GM12864 (cell line): ENCODE results near the gene TMOD1.
A peak's percentile ranks its signal among the peaks of the same experiment; 100 is the strongest.

Source experiments
- DNase-seq: peaks from one replicate; pipeline ENCODE4 v3.0.0-alpha.2; 2011; ENCODE audit warnings: low read depth
- H3K4me3 ChIP-seq: 2 replicates; pipeline ENCODE4 v1.5.1; 2011; ENCODE audit warnings: mild to moderate bottlenecking, low read depth, low read length, control low read depth
- TF ChIP-seq, protein P1 (sequence below): IDR thresholded peaks from 2 replicates; pipeline ENCODE4 v1.5.1; 2011; ENCODE audit warnings: low read depth, mild to moderate bottlenecking, moderate library complexity, low read length, control low read depth, inconsistent platforms; ENCODE audit errors: missing control alignments

The TMOD1 gene

DNA sequence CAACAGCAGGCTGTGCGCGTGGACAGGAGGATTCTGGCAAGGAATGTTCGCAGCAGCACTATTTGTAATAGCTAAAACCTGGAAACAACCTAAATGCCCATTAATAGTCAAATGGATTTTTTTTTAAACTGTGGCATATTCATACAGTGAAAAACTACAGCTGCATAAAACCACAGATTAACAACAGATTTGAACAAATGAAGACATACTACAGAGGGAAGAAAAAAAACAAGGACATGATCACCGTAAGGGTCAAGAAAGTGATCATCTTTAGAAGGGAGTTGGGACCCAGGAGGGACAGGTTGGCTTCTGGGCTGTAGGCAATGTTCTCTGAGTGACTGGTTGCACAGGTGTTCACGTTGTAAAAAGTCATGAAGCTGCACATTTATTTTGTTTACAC lies 1.2 kb upstream of the TMOD1 start:
- H3K4me3 ChIP-seq = no peak overlapping the region
- TF ChIP-seq, protein P1, sequence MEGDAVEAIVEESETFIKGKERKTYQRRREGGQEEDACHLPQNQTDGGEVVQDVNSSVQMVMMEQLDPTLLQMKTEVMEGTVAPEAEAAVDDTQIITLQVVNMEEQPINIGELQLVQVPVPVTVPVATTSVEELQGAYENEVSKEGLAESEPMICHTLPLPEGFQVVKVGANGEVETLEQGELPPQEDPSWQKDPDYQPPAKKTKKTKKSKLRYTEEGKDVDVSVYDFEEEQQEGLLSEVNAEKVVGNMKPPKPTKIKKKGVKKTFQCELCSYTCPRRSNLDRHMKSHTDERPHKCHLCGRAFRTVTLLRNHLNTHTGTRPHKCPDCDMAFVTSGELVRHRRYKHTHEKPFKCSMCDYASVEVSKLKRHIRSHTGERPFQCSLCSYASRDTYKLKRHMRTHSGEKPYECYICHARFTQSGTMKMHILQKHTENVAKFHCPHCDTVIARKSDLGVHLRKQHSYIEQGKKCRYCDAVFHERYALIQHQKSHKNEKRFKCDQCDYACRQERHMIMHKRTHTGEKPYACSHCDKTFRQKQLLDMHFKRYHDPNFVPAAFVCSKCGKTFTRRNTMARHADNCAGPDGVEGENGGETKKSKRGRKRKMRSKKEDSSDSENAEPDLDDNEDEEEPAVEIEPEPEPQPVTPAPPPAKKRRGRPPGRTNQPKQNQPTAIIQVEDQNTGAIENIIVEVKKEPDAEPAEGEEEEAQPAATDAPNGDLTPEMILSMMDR = no peak
- DNase-seq = no peak

GRCh38 chr9:97500765-97501176 lies 695 bp upstream of the TMOD1 start:
- TF ChIP-seq, protein P1 = no peak
- H3K4me3 ChIP-seq = peak overlapping the region; percentile 74
- DNase-seq = no peak

GRCh38 chr9:97501972-97502221 lies 431 bp downstream of the TMOD1 start:
- DNase-seq = no peak
- peak overlapping the region; percentile 74 for H3K4me3 ChIP-seq
- TF ChIP-seq, protein P1 = no peak

- DNase-seq = no peak
- H3K4me3 ChIP-seq = peak overlapping the region; percentile 74
- TF ChIP-seq, protein P1 = peak; percentile 1
Measured at GRCh38 chr9:97502222-97502983, 937 bp downstream of the TMOD1 start.

GRCh38 chr9:97502984-97503861 lies 1.8 kb downstream of the TMOD1 start:
- DNase-seq = no peak
- TF ChIP-seq, protein P1 = peak; percentile 32
- peak overlapping the region; percentile 74 for H3K4me3 ChIP-seq

- peak overlapping the region; percentile 11; the same call in 1 of the 2 replicates for H3K4me3 ChIP-seq
- no peak for DNase-seq
- TF ChIP-seq, protein P1 = no peak
Measured at GRCh38 chr9:97503862-97504210, 2.4 kb downstream of the TMOD1 start.
